ENCODE data around the gene SNU13.
A peak's percentile ranks its signal among the peaks of the same experiment; 100 is the strongest.
"Not testable (repeated sequence)": the region's sequence is repeated elsewhere in the genome, so short reads cannot be mapped to it uniquely, and the experiment has no call there.

The SNU13 gene

DNA sequence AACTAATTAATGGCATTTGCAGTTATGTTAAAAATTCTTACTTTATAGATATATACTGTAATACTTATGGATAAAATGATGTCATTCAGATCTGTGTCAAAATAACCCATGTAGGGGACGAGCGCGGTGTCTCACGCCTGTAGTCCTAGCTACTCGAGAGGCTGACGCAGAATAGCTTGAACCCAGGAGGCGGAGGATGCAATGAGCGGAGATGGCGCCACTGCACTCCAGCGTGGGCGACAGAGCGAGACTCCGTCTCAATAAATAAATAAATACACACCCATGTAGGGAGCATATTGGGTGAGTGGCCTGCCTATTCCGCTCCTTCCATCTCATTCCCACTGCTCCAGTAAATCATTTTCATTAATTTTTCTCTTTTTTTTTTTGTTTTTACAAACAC is 7.1 kb downstream of the SNU13 start:
- DNase-seq = no peak

DNA sequence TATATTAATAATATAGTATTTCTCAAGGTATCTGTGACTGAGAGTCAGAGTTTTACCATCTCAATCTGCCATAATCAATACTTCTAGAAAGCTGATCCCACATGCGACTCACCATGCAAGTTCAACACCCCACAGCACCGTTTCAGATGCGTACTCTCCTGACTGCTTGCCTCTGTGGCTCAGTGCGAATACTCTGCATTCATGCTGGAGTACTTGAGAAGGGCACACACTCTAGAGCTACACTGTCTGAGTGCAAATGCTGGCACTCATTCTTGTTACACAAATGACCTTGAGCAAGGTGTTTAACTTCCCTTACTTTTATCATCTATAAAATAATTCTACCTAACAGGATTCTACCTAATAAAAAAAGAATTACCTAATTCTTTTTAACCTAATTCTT is 12.5 kb downstream of the SNU13 start:
- no peak for DNase-seq

DNA sequence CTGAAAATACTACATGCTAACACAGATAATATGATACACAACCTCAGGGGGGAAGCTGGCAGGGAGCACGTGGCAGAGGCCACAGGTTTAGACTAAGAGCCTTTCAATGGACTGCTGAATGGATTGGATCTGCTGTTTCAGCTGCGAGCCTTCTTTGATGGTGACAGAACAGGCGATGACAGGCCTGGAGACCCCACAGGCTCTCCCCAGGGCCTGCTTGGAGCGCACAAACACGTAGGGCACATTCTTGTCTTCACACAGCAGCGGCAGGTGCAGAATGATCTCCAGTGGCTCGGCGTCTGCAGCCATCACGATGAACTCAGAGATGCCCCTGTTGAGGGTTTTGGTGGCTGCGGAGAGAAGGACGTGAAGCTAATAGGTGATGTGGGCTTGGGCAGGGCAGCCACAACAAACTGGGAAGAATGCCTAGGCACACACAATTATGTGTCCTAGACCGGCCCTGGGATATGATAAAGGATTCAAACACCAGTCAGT is 13.8 kb downstream of the SNU13 start:
- no peak for DNase-seq

DNA sequence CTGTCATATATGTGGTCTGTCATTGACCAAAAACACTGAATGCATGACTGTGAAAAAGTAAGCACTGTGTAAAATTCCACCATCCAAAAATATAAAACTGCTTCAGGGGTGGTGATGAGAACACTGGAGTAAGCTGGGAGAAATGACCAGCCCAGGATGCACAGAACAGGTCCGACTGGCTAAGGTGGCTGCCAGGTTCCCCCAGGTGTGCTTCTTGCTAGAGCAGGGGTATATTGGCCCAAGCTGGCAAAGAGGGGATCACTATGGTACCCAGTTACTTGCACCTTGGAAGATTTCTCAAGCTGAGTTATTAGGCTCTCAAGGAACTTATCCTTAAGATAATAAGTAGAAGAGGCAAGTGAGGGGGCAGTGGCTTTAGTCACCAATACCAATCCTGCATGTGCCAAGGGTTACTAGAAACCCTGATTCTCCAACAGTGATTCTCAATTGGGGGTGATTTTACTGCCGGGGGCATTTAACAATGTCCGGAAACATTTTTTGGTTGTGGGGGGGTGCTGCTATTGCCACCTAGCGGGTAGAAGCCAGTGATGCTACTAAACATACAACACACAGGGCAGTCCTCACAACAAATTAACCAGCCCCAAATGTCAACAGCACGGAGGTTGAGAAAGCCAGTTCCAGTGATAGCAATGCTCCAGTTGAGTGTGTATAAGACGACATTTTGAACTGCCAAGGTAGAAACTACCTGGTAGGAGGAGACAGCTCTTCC is 15.7 kb downstream of the SNU13 start:
- no peak for DNase-seq

DNA sequence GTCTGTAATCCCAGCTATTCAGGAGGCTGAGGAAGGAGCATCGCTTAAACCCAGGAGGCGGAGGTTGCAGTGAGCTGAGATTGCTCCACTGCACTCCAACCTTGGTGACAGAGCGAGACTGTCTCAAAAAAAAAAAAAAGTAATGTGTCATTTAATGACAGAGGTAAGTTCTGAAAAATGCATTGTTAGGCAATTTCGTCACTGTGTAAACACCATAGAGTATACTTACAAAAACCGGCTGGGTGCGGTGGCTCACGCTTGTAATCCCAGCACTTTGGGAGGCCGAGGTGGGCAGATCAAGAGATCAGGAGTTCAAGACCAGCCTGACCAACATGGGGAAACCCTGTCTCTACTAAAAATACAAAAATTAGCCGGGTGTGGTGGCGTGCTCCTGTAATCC is 16.6 kb downstream of the SNU13 start:
- DNase-seq = not testable (repeated sequence)

DNA sequence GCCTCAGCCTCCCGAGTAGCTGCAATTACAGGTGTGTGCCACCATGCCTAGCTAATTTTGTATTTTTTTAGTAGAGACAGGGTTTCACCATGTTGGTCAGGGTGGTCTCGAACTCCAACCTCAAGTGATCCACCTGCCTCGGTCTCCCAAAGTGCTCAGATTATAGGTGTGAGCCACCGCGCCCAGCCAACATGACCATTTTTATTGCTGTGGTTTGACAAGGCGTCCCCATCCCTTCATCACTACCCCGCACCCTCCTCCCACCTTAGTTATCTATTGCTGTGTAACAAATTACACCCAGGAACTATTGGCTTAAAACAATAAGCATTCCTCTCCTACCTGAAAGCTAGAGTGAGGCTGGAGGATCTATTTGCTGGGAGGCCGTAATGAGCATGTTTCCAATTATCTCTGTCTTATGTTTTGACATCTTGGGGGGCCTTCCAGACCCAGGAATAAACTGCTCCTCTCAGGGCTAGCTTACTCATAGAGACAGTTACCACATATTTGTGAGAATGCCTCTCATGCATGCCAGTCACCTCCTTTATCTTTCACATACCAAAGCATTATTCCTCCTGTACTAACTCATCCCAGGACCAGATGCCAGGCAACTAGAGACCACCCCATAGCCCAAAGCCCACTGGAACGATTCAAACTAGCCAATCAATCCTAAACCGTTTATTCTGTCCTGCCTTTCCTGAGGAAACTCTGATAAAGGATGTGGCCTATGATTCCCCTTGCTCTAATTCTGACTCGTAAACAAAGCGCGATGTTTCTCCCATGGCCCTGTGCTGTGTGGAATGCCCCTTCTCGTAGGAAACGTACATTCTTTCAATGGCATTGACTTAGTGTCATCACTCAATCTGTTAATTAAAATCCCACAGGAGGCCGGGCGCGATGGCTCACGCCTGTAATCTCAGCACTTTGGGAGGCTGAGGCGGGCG is 19.4 kb downstream of the SNU13 start:
- peak; percentile 91 for DNase-seq

DNA sequence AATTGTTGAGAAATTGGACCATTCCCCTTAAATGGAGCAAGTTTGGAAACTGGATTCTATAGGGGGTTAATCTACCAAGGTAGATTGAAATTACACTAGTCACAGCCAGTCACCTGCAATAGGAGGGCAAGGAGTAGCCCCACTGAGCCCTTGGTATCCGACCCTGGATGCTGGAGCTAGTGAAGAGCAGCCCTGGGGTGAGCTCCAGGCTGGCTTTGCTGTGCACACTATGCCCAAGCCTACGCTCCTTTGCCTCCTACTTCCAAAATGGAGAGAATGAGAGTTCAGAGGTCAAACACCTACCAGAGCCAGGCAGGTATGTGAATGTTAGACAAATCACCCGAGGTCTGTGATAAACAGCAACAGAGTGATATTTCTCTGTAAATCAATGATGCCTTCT is 23.7 kb downstream of the SNU13 start:
- no peak for DNase-seq

DNA sequence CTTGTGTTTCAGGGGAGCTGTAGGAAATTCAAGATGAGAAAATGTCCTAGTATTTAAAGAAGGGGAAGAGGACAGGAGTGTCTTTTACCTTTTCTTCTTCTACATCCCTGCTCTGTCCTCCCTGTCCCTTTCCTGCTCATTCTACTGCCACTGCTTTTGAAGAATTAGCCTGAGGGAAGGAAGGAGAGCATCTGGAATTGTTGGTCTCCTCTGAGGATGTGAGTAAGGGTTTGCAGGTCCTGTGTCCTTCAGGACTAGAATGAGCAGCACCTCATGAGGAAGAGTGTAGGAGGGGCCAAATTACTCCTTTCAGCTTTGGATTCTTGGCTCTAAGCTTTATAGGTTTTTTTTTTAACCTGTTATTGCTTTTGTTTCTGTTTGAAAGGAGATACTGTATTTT is 24.2 kb downstream of the SNU13 start:
- DNase-seq = no peak

DNA sequence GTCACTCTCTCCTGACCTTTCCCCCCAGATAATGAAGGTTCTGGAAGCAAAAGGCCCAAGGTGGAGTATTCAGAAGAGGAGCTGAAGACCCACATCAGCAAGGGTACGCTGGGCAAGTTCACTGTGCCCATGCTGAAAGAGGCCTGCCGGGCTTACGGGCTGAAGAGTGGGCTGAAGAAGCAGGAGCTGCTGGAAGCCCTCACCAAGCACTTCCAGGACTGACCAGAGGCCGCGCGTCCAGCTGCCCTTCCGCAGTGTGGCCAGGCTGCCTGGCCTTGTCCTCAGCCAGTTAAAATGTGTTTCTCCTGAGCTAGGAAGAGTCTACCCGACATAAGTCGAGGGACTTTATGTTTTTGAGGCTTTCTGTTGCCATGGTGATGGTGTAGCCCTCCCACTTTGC is 25.1 kb downstream of the SNU13 start:
- not testable (repeated sequence) for DNase-seq

DNA sequence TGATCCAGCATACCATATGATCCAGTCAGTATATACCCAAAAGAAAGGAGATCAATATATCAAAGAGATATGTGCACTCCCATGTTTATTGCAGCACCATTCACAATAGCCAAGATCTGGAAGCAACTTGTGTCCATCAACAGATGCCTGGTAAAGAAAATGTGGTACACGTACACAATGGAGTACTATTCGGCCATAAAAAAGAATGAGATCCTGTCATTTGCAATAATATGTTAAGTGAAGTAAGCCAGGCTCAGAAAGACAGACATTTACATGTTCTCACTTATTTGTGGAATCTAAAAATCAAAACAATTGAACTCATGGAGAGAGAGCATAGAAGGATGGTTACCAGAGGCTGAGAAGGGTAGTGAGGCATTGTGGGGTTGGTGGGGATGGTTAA is 27.0 kb downstream of the SNU13 start:
- no peak for DNase-seq

DNA sequence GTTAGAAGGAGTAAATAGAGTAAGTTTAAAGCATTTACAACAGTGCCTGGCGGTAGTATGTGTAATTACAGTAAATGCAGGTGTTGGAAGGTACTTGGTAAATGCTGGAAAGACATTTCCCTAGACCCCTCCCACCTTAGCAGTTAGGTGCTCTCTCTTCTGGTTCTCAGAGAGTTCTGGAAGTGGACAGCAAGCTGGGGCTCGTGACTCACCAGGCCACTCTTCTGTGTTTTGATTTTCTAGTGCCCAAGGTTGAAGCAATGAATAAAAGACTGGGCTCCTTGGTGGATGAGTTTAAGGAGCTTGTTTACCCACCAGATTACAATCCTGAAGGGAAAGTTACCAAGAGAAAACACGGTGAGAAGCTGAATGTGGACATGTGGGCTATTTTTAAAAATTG is 27.6 kb downstream of the SNU13 start:
- DNase-seq = no peak

DNA sequence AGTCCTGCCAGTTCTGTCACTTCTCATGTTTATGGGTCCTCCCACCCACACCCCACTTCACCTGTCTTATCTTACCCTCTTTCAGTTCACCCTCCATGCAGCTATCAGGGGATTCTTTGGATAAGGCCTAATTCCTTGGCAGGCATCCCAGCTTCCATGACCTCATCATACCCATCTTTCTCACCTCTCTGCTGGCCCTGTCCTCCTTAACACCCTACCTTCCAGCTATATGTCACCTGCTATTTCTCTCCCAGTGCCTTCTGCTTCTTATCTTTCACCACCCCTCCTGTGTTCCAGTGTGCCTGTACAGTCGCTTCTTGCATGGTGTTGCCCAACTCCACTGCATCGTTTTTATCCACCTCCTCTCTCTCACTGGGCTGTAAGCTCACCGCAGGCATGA is 28.3 kb downstream of the SNU13 start:
- no peak for DNase-seq

DNA sequence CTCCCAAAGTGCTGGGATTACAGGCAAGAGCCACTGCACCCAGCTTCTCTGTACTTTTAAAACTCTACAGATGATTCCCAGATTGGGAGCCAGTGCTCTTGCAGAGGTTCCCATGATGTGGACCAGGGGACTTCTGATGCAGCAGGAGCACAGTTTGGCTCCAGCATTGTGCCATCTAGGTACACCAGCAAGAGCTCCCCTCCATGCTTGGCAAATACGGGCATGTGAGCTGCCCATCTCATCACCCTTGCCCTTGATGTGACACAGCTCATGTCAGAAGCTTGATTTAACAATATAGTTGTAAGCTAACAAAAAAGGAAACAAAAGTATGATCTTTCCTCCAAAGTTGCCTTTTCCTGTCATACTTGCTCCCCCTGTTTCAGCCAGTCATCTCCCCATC is 28.7 kb downstream of the SNU13 start:
- no peak for DNase-seq

DNA sequence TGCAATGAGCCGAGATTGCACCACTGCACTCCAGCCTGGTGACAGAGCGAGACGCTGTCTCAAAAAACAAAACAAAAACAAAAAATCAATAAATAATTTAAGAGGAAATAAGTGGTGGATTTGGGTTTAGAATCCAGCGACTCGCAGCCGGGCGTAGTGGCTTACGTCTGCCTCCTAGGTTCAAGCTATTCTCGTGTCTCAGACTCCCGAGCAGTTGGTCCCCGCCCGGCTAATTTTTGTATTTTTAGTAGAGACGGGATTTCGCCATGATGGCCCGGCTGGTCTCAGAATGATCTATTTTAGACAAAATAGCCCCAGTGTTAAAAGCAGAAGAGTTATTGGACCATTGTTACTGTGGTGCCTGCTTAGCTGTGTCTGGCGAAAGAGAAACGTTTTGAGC is 29.8 kb downstream of the SNU13 start:
- DNase-seq = no peak

DNA sequence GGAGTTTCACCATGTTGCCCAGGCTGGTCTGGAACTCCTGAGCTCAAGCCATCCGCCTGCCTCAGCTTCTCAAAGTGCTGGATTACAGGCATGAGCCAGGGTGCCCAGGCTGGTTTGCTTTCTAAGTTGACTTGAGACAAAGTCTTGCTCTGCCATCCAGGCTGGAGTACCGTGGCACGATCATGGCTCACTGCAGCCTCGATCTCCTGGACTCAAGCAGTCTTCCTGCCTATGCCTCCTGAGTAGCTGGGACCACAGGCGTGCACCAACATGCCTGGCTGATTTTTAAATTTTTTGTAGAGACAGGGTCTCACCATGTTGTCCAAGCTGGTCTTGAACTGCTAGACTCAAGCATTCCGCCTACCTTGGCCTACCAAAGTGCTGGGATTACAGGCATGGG is 31.0 kb downstream of the SNU13 start:
- no peak for DNase-seq

DNA sequence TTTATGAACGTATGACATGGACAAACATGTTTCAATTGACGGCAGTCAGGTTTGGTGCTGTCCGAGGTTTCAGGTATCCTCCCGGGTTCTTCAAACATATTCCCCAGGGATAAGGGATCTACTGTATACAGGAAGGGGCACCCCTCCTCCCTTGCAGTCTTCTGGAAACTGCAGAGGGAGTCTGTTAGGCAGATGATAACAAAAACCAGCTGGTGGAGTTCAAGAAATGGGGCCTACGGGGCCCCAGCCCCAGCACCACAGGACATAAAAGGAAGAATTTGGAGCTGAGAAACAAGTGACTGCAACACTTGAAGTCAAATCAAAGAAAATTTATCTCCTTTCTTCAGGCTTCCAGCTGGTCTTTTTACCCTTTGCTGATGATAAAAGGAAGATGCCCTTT is 32.1 kb downstream of the SNU13 start:
- DNase-seq = peak; percentile 9

DNA sequence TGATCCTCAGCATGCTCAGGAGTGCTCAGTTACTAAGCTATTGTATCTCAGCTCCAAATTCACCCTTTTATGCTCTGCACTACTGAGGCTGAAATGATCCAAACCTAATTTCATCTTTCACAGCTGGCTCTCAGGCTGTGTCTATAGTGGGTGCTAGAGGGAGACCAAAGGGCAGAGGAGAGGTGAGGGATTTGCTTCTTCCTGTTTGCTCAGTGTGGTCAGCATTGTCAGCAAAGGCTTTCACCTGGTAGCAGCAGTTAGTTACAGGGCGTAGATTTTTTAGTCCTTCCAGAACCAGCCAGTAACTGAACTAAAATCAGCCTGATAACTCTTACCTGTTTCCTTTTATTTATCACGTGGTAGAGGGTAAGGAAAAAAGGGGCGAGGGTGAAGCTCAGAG is 34.3 kb downstream of the SNU13 start:
- DNase-seq = no peak

DNA sequence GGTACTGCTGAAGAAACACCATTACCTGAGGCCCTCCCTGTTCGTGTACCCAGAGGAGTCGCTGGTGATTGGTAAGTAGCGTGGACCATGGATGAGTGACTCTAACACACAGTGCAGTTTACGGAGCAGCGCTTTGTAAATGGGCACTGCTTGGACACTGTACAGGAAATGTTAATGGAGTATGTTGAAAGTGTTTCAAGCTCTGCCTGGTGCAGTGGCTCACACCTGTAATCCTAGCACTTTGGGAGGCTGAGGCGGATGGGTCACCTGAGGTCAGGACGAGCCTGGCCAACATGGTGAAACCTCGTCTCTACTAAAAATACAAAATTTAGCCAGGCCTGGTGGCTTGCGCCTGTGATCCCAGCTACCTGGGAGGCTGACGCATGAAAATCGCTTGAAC is 37.8 kb downstream of the SNU13 start:
- no peak for DNase-seq

DNA sequence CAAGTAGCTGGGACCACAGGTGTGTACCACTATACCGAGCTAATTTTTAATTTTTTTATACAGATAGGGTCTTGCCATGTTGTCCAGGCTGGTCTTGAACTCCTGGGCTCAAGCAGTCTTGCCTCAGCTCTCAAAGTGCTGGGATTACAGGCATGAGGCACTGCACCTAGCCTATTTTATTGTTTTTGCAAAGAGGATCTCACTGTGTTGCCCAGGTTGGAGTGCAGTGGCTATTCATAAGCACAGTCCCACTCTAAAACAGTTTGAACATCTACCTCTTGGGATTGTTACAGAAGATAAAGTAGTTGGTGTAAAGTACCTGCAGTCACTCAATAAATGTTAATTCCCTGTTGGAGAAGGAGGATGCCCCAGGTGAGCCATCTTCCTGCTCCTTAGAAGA is 38.4 kb downstream of the SNU13 start:
- DNase-seq = no peak

DNA sequence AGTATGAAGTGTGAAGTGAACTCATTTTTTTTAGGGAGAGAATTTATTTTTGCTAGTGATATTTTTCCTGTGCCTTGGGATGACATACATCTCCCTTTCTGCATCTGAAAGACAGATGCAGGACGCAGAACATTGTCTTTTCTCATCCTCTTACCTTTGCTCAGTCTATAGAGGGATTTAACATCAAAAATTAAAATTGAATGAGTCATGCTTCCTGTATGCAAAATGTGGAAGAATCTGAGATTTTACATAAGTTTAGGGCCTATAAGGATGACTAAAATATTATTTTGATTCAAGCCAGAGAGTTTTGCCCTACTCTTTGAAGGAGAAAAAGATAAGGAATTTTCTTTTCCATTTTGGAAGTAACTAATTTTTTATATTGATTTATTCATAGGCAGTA is 40.2 kb downstream of the SNU13 start:
- DNase-seq = no peak

DNA sequence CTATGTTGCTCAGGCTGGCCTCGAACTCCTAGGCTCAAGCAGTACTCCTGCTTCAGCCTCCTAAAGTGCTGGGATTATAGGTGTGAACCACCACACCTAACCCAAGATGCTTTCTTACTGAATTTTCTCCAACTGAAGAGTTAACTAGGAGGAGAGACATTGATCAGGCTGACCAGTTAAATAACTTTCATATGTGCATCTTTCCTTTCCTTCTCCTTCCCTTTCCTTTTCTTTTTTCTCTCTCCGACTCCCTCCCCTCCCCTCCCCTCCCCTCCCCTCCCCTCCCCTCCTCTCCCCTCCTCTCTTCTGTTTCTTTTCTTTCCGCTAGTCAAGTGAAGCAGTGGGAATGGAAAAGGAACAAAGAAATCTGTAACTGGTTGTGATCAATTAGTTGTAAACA is 40.9 kb downstream of the SNU13 start:
- DNase-seq = no peak

DNA sequence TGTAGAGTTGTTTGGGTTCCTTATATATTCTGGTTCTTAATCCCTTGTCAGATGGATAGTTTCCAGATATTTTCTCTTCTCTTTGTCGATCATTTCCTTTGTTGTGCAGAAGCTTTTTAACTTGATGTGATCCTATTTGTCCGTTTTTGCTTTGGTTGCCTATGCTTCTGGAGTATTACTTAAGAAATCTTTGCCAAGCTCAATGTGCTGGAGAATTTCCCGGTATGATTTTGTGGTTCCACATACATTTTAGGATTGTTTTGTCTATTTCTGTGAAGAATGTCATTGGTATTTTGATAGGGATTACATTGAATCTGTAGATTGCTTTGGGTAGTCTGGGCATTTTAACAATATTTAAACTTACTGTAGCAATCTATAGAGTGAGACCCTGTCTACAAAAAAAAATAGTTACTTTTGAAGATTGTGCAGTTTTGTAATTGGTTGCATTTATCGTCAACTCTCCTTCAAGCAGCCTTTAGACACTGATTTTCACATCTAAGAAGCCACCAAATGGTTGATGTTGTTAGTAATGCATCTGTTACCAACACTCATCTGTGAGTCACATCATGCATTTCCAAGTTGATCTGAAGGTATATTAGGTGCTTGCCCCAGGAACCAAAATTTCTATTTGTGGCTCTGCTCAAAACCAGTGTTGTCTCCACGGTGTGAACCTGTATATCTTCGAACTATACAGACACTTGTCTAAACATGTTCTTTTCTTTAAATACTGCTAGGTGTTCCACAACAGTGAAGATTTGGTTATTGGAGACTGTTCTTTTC is 46.1 kb downstream of the SNU13 start:
- peak; percentile 45 for DNase-seq

DNA sequence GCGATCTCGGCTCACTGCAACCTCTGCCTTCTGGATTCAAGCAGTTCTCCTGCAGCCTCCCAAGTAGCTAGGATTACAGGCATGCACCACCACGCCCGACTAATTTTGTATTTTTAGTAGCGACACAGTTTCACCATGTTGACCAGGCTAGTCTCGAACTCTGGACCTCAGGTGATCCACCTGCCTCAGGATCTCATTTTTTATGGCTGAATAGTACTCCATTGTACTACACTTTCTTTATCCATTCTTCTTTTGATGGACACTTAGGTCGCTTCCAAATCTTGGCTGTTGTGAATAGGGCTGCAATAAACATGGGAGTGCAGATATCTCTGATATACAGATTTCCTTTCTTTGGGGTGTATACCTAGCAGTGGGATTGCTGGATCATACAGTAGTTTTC is 46.8 kb downstream of the SNU13 start:
- DNase-seq = no peak

Measured in fibroblast of skin of abdomen (primary cell).